Measurements from ENCODE around the gene SYNE1. TPM values are rescaled to one million over a fixed set of nuclear protein-coding genes. Genes with fewer than 3 reads are reported as not detected.
"Not testable (repeated sequence)": the region's sequence is repeated elsewhere in the genome, so short reads cannot be mapped to it uniquely, and the experiment has no call there.

The SYNE1 gene
- total and polyA plus RNA-seq, 9 donors = 70.4 to 279 (median 154) TPM

DNA sequence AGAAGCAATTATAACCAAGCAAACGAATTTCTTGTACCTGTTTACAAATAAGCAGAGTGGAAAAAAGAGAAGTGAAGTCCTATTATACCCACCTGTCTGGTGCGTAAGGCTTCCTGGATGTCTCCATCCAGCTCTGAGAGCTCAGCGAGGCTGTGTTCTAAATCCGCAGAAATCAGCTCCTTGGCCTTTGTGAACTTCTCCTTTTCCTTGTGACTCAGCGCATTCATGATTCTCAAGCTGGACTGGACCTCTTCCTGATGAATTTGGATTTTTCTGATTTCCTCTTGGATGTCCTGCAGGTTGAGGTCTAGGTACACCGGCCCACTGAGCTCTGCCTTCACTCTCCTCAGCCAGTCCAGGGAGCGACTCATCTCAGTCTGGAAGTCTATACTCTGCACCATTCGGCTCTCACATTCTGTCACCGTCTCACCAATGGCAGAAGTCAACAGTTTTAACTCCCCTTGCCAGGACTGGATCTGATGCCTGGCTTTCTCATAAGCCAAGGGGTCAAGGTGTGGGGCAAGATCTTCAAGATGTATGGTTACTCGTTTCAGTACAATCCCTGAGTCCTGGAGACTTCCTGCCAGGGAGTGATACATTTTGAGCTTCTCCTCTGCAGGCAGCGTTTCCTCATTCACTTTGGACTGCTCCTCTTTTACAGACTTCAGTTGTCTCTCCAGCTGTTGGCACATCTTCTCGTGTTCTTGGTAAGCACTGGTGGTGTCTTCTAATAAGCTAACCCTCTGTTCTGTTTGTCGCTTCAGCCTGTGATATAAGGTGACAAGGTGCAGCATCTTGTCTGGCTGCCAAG is 307.3 kb downstream of the SYNE1 start:
- intact Hi-C loops (cut with DNase I) = loop anchor here in 1 of 4 donors (10.0 kb wide), 1 partner anchor 45 kb away; no protein-coding TSS in a partner anchor
- no peaks in the 10 kb centered on the region for H3K36me3 ChIP-seq
- WGBS, 3 donors = 91 to 94% (median 94%) methylated on average over 13 of the region's 13 CpGs

DNA sequence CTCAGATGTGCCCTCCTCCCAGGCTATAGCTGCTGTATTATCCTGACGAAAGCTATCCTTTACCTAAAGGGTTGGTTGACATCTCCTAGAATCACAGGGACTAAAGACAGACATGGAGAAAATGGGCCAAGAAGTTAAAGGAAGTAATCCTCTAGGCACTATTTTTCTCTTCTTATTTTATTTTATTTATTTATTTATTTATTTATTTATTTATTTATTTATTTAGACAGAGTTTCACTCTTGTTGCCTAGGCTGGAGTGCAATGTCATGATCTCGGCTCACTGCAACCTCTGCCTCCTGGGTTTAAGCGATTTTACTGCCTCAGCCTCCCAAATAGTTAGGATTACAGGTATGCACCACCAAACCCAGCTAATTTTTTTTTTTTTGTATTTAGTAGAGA is 309.0 kb downstream of the SYNE1 start:
- H3K27me3 ChIP-seq; H3K4me1 ChIP-seq (ENCODE audit: insufficient read depth); intact Hi-C loops (cut with DNase I); H3K36me3 ChIP-seq; H3K4me3 ChIP-seq; H3K9me3 ChIP-seq; DNase-seq; H3K27ac ChIP-seq: not testable (repeated sequence)
- WGBS, 3 donors = 95 to 98% (median 97%) methylated on average over 3 of the region's 3 CpGs

More for the DNA sequence above, 307.3 kb downstream of the SYNE1 start:
- DNase-seq = no peak
- Histone ChIP-seq H3K9me3 (no peaks in the 10 kb centered on the region), H3K27ac (no peak overlapping the region), H3K4me1 (ENCODE audit: insufficient read depth) (no peaks in the 10 kb centered on the region), H3K4me3 (no peak overlapping the region), H3K27me3 (no peaks in the 10 kb centered on the region)
- no peak for TF ChIP-seq POLR2A (IDR thresholded peaks at IDR 0.05)
- no peak for TF ChIP-seq EP300 (IDR thresholded peaks at IDR 0.05)
- TF ChIP-seq CTCF (IDR thresholded peaks at IDR 0.05) = no peak

- Histone ChIP-seq H3K27me3 (no peaks in the 10 kb centered on the region), H3K9me3 (no peaks in the 10 kb centered on the region), H3K4me3 (no peak overlapping the region), H3K4me1 (ENCODE audit: insufficient read depth) (no peaks in the 10 kb centered on the region), H3K36me3 (no peaks in the 10 kb centered on the region), H3K27ac (no peak overlapping the region)
- no peak for TF ChIP-seq CTCF (IDR thresholded peaks at IDR 0.05)
- TF ChIP-seq EP300 (IDR thresholded peaks at IDR 0.05) = no peak
- TF ChIP-seq POLR2A (IDR thresholded peaks at IDR 0.05) = no peak
- WGBS, 3 donors = 89 to 92% (median 91%) methylated on average over 13 of the region's 13 CpGs
- intact Hi-C loops (cut with DNase I) = no loop called here
- DNase-seq = no peak
These were observed 313.8 kb downstream of the SYNE1 start for GRCh38 chr6:152323376-152323775.

DNA sequence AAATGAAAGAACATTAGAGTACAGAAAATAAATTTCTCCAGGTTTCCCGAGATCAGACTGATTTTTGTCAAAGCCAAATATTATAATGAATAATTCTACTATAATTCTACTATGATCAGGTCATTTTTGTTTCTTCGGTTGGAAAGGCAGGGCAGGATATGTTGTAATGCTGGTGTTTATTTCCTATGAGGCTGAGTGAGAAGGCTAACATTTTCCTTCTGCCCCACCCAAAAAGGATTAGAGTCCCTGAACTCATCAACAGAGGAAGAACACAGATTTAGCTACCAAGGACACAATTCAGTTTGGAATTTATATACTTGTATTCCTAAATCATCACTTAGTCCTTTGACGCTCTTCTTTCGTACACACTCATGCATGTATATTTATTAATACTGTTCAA is 318.9 kb downstream of the SYNE1 start:
- H3K4me1 ChIP-seq (ENCODE audit: insufficient read depth) = no peaks in the 10 kb centered on the region
- intact Hi-C loops (cut with DNase I) = no loop called here
- TF ChIP-seq EP300 (IDR thresholded peaks at IDR 0.05) (no peak), CTCF (IDR thresholded peaks at IDR 0.05) (no peak), POLR2A (IDR thresholded peaks at IDR 0.05) (no peak)
- H3K9me3 ChIP-seq = no peaks in the 10 kb centered on the region
- no peaks in the 10 kb centered on the region for H3K27me3 ChIP-seq
- 81 to 86% (median 84%) methylated on average over 4 of the region's 4 CpGs for WGBS, 3 donors
- H3K27ac ChIP-seq = peak overlapping the region in 1 of 2 donors; percentile 20
- DNase-seq = no peak
- no peak overlapping the region for H3K4me3 ChIP-seq
- H3K36me3 ChIP-seq = no peaks in the 10 kb centered on the region

DNA sequence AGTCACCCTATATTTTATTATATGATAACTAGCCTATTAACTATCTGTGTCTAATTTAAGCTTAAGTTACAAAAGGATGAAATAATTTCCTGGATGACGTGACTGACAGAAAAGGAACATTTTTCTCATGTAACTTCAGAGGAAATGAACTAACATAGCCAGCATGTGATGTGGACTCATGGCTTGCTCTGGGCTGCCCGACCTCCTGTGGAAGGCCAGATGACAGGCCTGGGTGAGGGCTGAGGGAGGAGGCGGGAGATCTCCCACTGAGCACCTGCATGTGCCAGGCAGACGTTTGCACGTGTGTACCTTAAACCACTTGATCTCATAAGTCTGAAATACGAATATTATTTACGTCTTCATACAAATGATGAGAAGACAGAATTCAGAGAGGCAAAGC is 321.1 kb downstream of the SYNE1 start:
- H3K9me3 ChIP-seq = no peaks in the 10 kb centered on the region
- H3K36me3 ChIP-seq = no peaks in the 10 kb centered on the region
- TF ChIP-seq EP300 (IDR thresholded peaks at IDR 0.05) = no peak
- no peak for TF ChIP-seq CTCF (IDR thresholded peaks at IDR 0.05)
- no peak for TF ChIP-seq POLR2A (IDR thresholded peaks at IDR 0.05)
- WGBS, 3 donors = 81 to 82% (median 81%) methylated on average over 7 of the region's 7 CpGs
- H3K27ac ChIP-seq = no peak overlapping the region
- H3K27me3 ChIP-seq = no peaks in the 10 kb centered on the region
- intact Hi-C loops (cut with DNase I) = no loop called here
- DNase-seq = no peak
- H3K4me1 ChIP-seq (ENCODE audit: insufficient read depth) = no peaks in the 10 kb centered on the region
- H3K4me3 ChIP-seq = no peak overlapping the region

Data from ovary (tissue), 9 donors.